DND-41 (cell line): ENCODE data around the gene ZNF530.

Experiments
- ATAC-seq: fragments of 200-7000 bp; cut with Tn5 transposase; 3 replicates; pipeline ENCODE4 v1.9.1; 2021; ENCODE audit warnings: low read depth; ENCODE audit not compliant: insufficient read depth
- DNase-seq: peaks from one replicate; pipeline ENCODE4 v3.0.0-alpha.2; 2020
- H2AFZ ChIP-seq: 2 replicates; pipeline ENCODE4 v1.6.0; 2012; ENCODE audit warnings: low read depth, low read length
- H3K27ac ChIP-seq: 2 replicates; pipeline ENCODE4 v1.5.1; 2012; ENCODE audit warnings: low read length, inconsistent platforms
- H3K27me3 ChIP-seq: fragments of 200-600 bp; sonication (generic); 2 replicates; pipeline ENCODE4 v1.6.0; 2012; ENCODE audit warnings: low read length, mild to moderate bottlenecking, inconsistent platforms; ENCODE audit not compliant: insufficient read depth, poor library complexity
- H3K36me3 ChIP-seq: 2 replicates; pipeline ENCODE4 v1.5.1; 2012; ENCODE audit warnings: low read length, inconsistent platforms; ENCODE audit not compliant: insufficient read depth
- H3K4me1 ChIP-seq: 2 replicates; pipeline ENCODE4 v1.5.1; 2012; ENCODE audit warnings: mild to moderate bottlenecking, low read length; ENCODE audit not compliant: insufficient read depth
- H3K4me2 ChIP-seq: 2 replicates; pipeline ENCODE4 v1.6.0; 2012; ENCODE audit warnings: mild to moderate bottlenecking, moderate library complexity, low read length, inconsistent platforms; ENCODE audit not compliant: insufficient read depth
- H3K4me3 ChIP-seq, 2 experiments: fragments of 200-600 bp in 1 of 2; shearing (Covaris generic) in 1 of 2; 2 replicates each; pipeline ENCODE4 v1.5.1; 2012 to 2016; ENCODE audit warnings: inconsistent platforms in 2 of 2, low read length in 2 of 2, mild to moderate bottlenecking in 2 of 2, low read depth in 1 of 2, moderate library complexity in 1 of 2
- H3K79me2 ChIP-seq: 2 replicates; pipeline ENCODE4 v1.6.0; 2012; ENCODE audit warnings: low read length, inconsistent platforms; ENCODE audit not compliant: insufficient read depth
- H3K9ac ChIP-seq: 2 replicates; pipeline ENCODE4 v1.6.0; 2012; ENCODE audit warnings: low read depth, mild to moderate bottlenecking, inconsistent platforms, low read length, moderate library complexity
- H3K9me3 ChIP-seq: 2 replicates; pipeline ENCODE4 v1.5.1; 2012; ENCODE audit warnings: low read length, moderate library complexity, mild to moderate bottlenecking, inconsistent platforms; ENCODE audit not compliant: insufficient read depth, severe bottlenecking
- H4K20me1 ChIP-seq: 2 replicates; pipeline ENCODE4 v1.6.0; 2012; ENCODE audit warnings: low read length; ENCODE audit not compliant: insufficient read depth
- CTCF ChIP-seq: IDR thresholded peaks from 2 replicates; pipeline ENCODE4 v1.5.1; 2012; ENCODE audit warnings: borderline replicate concordance, low read length, moderate library complexity, mild to moderate bottlenecking; ENCODE audit not compliant: poor library complexity, severe bottlenecking; ENCODE audit errors: extremely low read depth
- EZH2 ChIP-seq: IDR thresholded peaks from 3 replicates; pipeline ENCODE4 v1.6.1; 2012; ENCODE audit warnings: borderline replicate concordance, low read depth, mild to moderate bottlenecking, moderate library complexity, low read length, inconsistent platforms; ENCODE audit not compliant: severe bottlenecking

ZNF530 gene

GRCh38 chr19:57558525-57558924 lies 41.2 kb upstream of the ZNF530 start:
- Histone ChIP-seq H3K9ac (peak overlapping the region; percentile 85), H3K36me3 (peaks cover 43% of the 10 kb centered on the region), H3K4me3 (peak overlapping the region; percentile 73 to 96; a peak in 3 of 4 replicates), H3K4me1 (peaks cover 23% of the 10 kb centered on the region), H3K9me3 (peaks cover 24% of the 10 kb centered on the region), H3K27ac (peak overlapping the region; percentile 88), H3K79me2 (peaks cover 43% of the 10 kb centered on the region), H3K27me3 (no peaks in the 10 kb centered on the region), H3K4me2 (peak overlapping the region; percentile 93), H2AFZ (peak overlapping the region; percentile 94; the same call in 1 of the 2 replicates), H4K20me1 (peaks cover 2% of the 10 kb centered on the region; the same call in 1 of the 2 replicates)
- TF ChIP-seq CTCF (peak; percentile 16), EZH2 (no peak)
- no peak for DNase-seq
- ATAC-seq: peak; percentile 3; the same call in 1 of the 3 replicates

- peak overlapping the region; percentile 94 for H2AFZ ChIP-seq
- DNase-seq: peak; percentile 45
These were observed 40.7 kb upstream of the ZNF530 start for GRCh38 chr19:57559008-57559403.

GRCh38 chr19:57559404-57560025 lies 40.2 kb upstream of the ZNF530 start, which contains the start of gene ZNF550:
Gene ZNF550, minus strand, starts transcription at chr19:57559863. Its CDS starts 181 bp downstream, at chr19:57559682.
- H2AFZ ChIP-seq: peak within 1 kb of the TSS; percentile 94
- H3K9ac ChIP-seq: peak within 1 kb of the TSS; percentile 85
- H3K4me3 ChIP-seq: peak within 1 kb of the TSS; percentile 73 to 96
- H3K79me2 ChIP-seq: peaks cover 36% of the 10 kb centered on the region
- H3K27me3 ChIP-seq: no peaks in the 10 kb centered on the region
- TF ChIP-seq CTCF: no peak
- TF ChIP-seq EZH2: no peak
- H4K20me1 ChIP-seq: peaks cover 2% of the 10 kb centered on the region; the same call in 1 of the 2 replicates
- DNase-seq (peak; percentile 92), ATAC-seq (peak; percentile 98)
- H3K9me3 ChIP-seq: peaks cover 34% of the 10 kb centered on the region
- H3K27ac ChIP-seq: peak within 1 kb of the TSS; percentile 88
- peaks cover 23% of the 10 kb centered on the region for H3K4me1 ChIP-seq
- H3K4me2 ChIP-seq: peak within 1 kb of the TSS; percentile 93
- H3K36me3 ChIP-seq: peaks cover 33% of the 10 kb centered on the region

More at GRCh38 chr19:57559008-57559403, 40.7 kb upstream of the ZNF530 start:
- peaks cover 29% of the 10 kb centered on the region for H3K9me3 ChIP-seq
- peak overlapping the region; percentile 93 for H3K4me2 ChIP-seq
- H3K79me2 ChIP-seq: peaks cover 41% of the 10 kb centered on the region
- peaks cover 2% of the 10 kb centered on the region; the same call in 1 of the 2 replicates for H4K20me1 ChIP-seq
- peaks cover 38% of the 10 kb centered on the region for H3K36me3 ChIP-seq
- no peaks in the 10 kb centered on the region for H3K27me3 ChIP-seq
- no peak for TF ChIP-seq EZH2
- no peak for TF ChIP-seq CTCF
- H3K4me3 ChIP-seq: peak overlapping the region; percentile 73 to 96
- peak overlapping the region; percentile 88 for H3K27ac ChIP-seq
- peak overlapping the region; percentile 85 for H3K9ac ChIP-seq
- H3K4me1 ChIP-seq: peaks cover 23% of the 10 kb centered on the region
- ATAC-seq: peak; percentile 60
